Tibial artery (tissue), 4 donors: ENCODE results near the gene CCDC197.
A peak's percentile ranks its signal among the peaks of the same experiment; 100 is the strongest.

ENCODE experiments used
- DNase-seq, 2 donors: peaks; one replicate each; pipeline ENCODE4 v3.0.0-alpha.2; 2019
- H3K27ac ChIP-seq, 2 donors: fragments of 200-600 bp; sonication (generic) in 1 of 2; 1 replicate in 1 of 2; 2 replicates in 1 of 2; pipeline ENCODE4 v1.5.1; 2018 to 2019; ENCODE audit warnings: mild to moderate bottlenecking in 1 of 2
- H3K27me3 ChIP-seq, 2 donors: fragments of 200-600 bp; sonication (generic) in 1 of 2; one replicate each; pipeline versions ENCODE4 v1.5.1 to v1.6.0; 2016 to 2019
- H3K36me3 ChIP-seq, 3 donors: fragments of 200-600 bp; sonication (generic) in 2 of 3; one replicate each; pipeline ENCODE4 v1.5.1; 2016 to 2019; ENCODE audit warnings: mild to moderate bottlenecking in 2 of 3
- H3K4me1 ChIP-seq, 4 donors: fragments of 200-600 bp; sonication (generic) in 2 of 4; 1 replicate in 3 of 4; 2 replicates in 1 of 4; pipeline ENCODE4 v1.5.1; 2016 to 2019
- H3K4me3 ChIP-seq, 2 donors: fragments of 200-600 bp; sonication (generic) in 1 of 2; 1 replicate in 1 of 2; 2 replicates in 1 of 2; pipeline ENCODE4 v1.5.1; 2018 to 2019; ENCODE audit warnings: mild to moderate bottlenecking in 2 of 2
- H3K9me3 ChIP-seq, 3 donors: fragments of 200-600 bp; sonication (generic) in 1 of 3; one replicate each; pipeline ENCODE4 v1.5.1; 2016 to 2019
- CTCF ChIP-seq, 2 experiments: fragments of 200-600 bp in 1 of 2; fragments of 450-650 bp in 1 of 2; IDR thresholded peaks; one replicate each; pipeline ENCODE4 v1.5.1; 2017 to 2019; ENCODE audit warnings: antibody characterized with exemption in 2 of 2, mild to moderate bottlenecking in 1 of 2, moderate library complexity in 1 of 2
- intact Hi-C: fragments of 100-400 bp; cut with DNase I; formaldehyde crosslinking; loops from one replicate; pipeline ENCODE4 v1.15.0; 2023; ENCODE audit warnings: low total_unique reads

The CCDC197 gene

GRCh38 chr14:94004015-94004414, 6.9 kb downstream of the CCDC197 start:
- TF ChIP-seq CTCF (IDR thresholded peaks at IDR 0.05): no peak
- no peaks in the 10 kb centered on the region for H3K36me3 ChIP-seq
- H3K9me3 ChIP-seq: no peaks in the 10 kb centered on the region
- no peak overlapping the region for H3K4me3 ChIP-seq
- H3K27me3 ChIP-seq: peaks cover 0 to 5% of the 10 kb centered on the region in 2 donors
- H3K27ac ChIP-seq: no peak overlapping the region
- DNase-seq: no peak
- peaks cover 0 to 7% (median 0%) of the 10 kb centered on the region in 4 donors for H3K4me1 ChIP-seq
- intact Hi-C loops: loop anchor here (10.0 kb wide), 1 partner anchor 349 kb away; no protein-coding TSS in a partner anchor

GRCh38 chr14:94005324-94006073, 8.4 kb downstream of the CCDC197 start:
- no peaks in the 10 kb centered on the region for H3K36me3 ChIP-seq
- no peak for DNase-seq
- no peak overlapping the region for H3K4me3 ChIP-seq
- H3K27me3 ChIP-seq: peaks cover 0 to 12% of the 10 kb centered on the region in 2 donors
- peak; percentile 14 to 25 for TF ChIP-seq CTCF (IDR thresholded peaks at IDR 0.05)
- H3K27ac ChIP-seq: no peak overlapping the region
- intact Hi-C loops: loop anchor here (1.0 to 10.0 kb wide), 2 partner anchors 66 to 351 kb away; no protein-coding TSS in a partner anchor
- no peaks in the 10 kb centered on the region for H3K9me3 ChIP-seq
- peaks cover 0 to 7% (median 0%) of the 10 kb centered on the region in 4 donors for H3K4me1 ChIP-seq

GRCh38 chr14:94008234-94008633, 11.1 kb downstream of the CCDC197 start:
- no peaks in the 10 kb centered on the region for H3K36me3 ChIP-seq
- no peaks in the 10 kb centered on the region for H3K9me3 ChIP-seq
- intact Hi-C loops: loop anchor here (10.0 kb wide), 1 partner anchor 353 kb away; no protein-coding TSS in a partner anchor
- H3K4me3 ChIP-seq: no peak overlapping the region
- no peaks in the 10 kb centered on the region for H3K4me1 ChIP-seq
- H3K27me3 ChIP-seq: peaks cover 0 to 24% of the 10 kb centered on the region in 2 donors
- no peak for TF ChIP-seq CTCF (IDR thresholded peaks at IDR 0.05)
- no peak overlapping the region for H3K27ac ChIP-seq
- no peak for DNase-seq

GRCh38 chr14:94009767-94010166, 12.7 kb downstream of the CCDC197 start:
- DNase-seq: no peak
- TF ChIP-seq CTCF (IDR thresholded peaks at IDR 0.05): no peak
- Histone ChIP-seq H3K36me3 (no peaks in the 10 kb centered on the region), H3K4me3 (no peak overlapping the region), H3K27ac (no peak overlapping the region), H3K9me3 (no peaks in the 10 kb centered on the region), H3K4me1 (no peaks in the 10 kb centered on the region), H3K27me3 (peaks cover 0 to 24% of the 10 kb centered on the region in 2 donors)
- intact Hi-C loops: loop anchor here (10.0 kb wide), 1 partner anchor 355 kb away; no protein-coding TSS in a partner anchor

- intact Hi-C loops: no loop called here
- Histone ChIP-seq H3K9me3 (no peaks in the 10 kb centered on the region), H3K27ac (no peak overlapping the region), H3K27me3 (peaks cover 0 to 24% of the 10 kb centered on the region in 2 donors), H3K4me1 (no peaks in the 10 kb centered on the region), H3K36me3 (no peaks in the 10 kb centered on the region), H3K4me3 (no peak overlapping the region)
- no peak for DNase-seq
- TF ChIP-seq CTCF (IDR thresholded peaks at IDR 0.05): no peak
Observed at GRCh38 chr14:94010625-94011024, 13.5 kb downstream of the CCDC197 start.
